GM20000 (cell line): ENCODE data around the gene HOXA2.

Experiments
- DNase-seq: peaks from one replicate; pipeline ENCODE4 v3.0.0; 2012; ENCODE audit warnings: low spot score
- TF ChIP-seq, protein P1 (sequence below): IDR thresholded peaks from 2 replicates; pipeline ENCODE4 v1.5.1; 2012; ENCODE audit warnings: mild to moderate bottlenecking, control low read depth; ENCODE audit errors: extremely low read depth, missing control alignments

The HOXA2 gene

GRCh38 chr7:27111751-27112277 is 9.3 kb upstream of the HOXA2 start:
- DNase-seq: no peak
- TF ChIP-seq, protein P1, sequence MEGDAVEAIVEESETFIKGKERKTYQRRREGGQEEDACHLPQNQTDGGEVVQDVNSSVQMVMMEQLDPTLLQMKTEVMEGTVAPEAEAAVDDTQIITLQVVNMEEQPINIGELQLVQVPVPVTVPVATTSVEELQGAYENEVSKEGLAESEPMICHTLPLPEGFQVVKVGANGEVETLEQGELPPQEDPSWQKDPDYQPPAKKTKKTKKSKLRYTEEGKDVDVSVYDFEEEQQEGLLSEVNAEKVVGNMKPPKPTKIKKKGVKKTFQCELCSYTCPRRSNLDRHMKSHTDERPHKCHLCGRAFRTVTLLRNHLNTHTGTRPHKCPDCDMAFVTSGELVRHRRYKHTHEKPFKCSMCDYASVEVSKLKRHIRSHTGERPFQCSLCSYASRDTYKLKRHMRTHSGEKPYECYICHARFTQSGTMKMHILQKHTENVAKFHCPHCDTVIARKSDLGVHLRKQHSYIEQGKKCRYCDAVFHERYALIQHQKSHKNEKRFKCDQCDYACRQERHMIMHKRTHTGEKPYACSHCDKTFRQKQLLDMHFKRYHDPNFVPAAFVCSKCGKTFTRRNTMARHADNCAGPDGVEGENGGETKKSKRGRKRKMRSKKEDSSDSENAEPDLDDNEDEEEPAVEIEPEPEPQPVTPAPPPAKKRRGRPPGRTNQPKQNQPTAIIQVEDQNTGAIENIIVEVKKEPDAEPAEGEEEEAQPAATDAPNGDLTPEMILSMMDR: no peak

- TF ChIP-seq, protein P1: no peak
Observed at GRCh38 chr7:27111042-27111750, 8.7 kb upstream of the HOXA2 start.

GRCh38 chr7:27110186-27111031 is 7.9 kb upstream of the HOXA2 start:
- TF ChIP-seq, protein P1: no peak
- no peak for DNase-seq

More at GRCh38 chr7:27111042-27111750, 8.7 kb upstream of the HOXA2 start:
- DNase-seq: no peak

GRCh38 chr7:27109466-27110185 is 7.1 kb upstream of the HOXA2 start:
- no peak for DNase-seq
- TF ChIP-seq, protein P1: no peak

DNA sequence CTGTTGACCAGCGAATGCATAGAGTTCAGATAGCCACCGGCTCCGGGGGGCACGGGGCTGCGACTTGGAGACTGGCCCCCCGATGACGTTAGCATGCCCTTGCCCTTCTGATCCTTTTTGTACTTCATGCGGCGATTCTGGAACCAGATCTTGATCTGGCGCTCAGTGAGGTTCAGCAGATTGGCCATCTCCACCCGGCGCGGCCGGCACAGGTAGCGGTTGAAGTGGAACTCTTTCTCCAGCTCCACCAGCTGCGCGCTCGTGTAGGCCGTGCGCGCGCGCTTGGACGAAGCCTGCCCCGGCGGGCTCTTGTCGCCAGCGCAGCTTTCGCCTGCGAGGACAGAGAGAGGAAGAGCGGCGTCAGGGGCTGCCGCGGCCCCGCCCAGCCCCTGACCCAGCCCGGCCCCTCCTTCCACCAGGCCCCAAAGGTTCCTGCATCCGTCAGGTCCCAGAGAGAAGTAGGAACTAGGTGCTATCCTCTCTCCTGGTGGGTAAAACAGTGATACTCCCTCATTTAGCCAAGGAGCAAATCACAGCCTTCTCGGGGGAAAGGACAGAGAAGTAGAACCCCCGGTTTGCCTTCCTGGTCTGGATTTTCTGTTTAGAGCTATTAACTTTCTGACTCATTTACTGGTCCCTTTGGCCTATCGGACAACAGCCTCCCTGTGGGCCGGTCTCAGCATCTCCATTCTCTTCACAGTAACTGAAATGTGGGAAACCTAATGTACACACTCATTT is 6.1 kb upstream of the HOXA2 start:
- TF ChIP-seq, protein P1: no peak
- no peak for DNase-seq

DNA sequence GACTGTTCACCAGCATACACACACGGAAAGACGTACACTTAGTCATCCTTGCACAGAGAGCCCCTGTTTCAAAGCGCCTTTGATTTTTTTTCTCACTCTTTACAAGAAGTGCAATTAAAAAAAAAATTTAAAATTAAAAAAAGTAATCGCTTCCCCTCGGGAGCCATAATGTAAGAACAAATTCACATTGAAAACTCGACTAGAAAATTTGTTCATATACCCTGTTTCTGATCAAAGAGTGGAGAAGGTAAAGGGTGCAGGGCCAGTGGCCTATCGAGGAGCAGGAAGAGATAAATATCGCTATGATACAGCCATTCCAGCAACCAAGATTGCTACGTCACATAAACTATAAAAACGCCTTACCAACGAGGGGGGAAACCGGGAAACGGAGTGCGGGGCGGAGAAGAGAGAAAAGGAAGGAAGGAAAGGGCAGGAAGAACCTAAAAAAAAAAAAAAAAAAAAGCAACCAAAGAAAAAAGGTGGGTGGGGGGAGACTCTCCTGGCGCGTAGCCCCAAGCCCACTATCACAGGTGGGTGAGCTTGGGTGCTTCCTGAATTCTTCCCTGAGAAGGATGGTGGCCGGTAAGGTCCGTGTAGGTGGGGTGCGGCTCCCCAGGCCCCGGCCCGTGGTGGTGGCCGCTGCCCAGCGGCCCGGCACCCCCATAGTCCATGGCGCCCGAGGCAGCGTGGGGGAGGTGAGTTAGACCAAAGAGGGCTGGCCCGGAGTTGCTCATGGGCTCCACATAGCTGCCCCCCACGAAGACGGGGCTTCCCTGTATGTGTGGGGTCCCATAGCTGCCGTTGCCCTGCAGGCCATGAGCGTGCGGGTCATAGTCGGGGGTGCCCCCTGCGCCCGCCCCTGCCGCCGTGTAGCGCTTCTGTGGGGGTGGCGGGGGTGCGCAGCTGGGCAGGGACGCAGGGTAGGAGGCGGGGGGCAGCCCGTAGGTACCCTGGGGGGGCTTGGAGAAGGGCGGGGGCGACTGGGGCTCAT is 5.2 kb upstream of the HOXA2 start:
- TF ChIP-seq, protein P1: no peak
- DNase-seq: no peak
